MM.1S (cell line): ENCODE results near the gene PALD1.

Experiments
- EZH2 ChIP-seq: fragments of 300-600 bp; sonication (generic); optimal IDR thresholded peaks from 2 replicates; pipeline ENCODE3; 2017; ENCODE audit warnings: low read depth, mild to moderate bottlenecking, antibody characterized with exemption, low read length, mixed read lengths
- EZH2phosphoT487 ChIP-seq: fragments of 300-600 bp; sonication (generic); IDR thresholded peaks from 2 replicates; pipeline ENCODE4 v1.6.1; 2018; ENCODE audit warnings: antibody characterized with exemption, low read length
- TF ChIP-seq, protein P1 (sequence below): fragments of 300-600 bp; sonication (generic); IDR thresholded peaks from 2 replicates; pipeline ENCODE4 v1.5.1; 2016; ENCODE audit warnings: antibody characterized with exemption, low read length, mixed read lengths

DNA sequence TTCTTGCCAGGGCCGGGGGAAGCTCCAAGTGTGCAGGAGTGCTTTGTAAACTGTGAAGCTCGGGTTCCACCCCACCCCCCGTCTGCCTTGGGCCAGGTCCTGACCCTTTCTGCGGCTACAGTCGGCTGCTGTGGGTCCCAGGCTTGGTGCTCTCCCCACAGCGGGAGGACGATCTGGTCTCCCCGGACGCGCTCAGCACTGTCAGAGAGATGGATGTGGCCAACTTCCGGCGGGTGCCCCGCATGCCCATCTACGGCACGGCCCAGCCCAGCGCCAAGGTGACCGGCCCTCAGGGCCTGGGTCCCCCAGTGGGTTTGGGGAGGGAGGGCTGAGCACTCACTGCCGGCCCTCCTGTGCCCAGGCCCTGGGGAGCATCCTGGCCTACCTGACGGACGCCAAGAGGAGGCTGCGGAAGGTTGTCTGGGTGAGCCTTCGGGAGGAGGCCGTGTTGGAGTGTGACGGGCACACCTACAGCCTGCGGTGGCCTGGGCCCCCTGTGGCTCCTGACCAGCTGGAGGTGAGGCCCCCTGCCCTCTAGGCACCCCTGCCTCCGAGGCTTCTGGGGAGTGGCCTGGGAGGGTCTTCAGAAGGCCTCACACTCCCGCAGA, 60.3 kb downstream of the PALD1 start:
- TF ChIP-seq EZH2 (no peak), EZH2phosphoT487 (no peak)
- TF ChIP-seq, protein P1, sequence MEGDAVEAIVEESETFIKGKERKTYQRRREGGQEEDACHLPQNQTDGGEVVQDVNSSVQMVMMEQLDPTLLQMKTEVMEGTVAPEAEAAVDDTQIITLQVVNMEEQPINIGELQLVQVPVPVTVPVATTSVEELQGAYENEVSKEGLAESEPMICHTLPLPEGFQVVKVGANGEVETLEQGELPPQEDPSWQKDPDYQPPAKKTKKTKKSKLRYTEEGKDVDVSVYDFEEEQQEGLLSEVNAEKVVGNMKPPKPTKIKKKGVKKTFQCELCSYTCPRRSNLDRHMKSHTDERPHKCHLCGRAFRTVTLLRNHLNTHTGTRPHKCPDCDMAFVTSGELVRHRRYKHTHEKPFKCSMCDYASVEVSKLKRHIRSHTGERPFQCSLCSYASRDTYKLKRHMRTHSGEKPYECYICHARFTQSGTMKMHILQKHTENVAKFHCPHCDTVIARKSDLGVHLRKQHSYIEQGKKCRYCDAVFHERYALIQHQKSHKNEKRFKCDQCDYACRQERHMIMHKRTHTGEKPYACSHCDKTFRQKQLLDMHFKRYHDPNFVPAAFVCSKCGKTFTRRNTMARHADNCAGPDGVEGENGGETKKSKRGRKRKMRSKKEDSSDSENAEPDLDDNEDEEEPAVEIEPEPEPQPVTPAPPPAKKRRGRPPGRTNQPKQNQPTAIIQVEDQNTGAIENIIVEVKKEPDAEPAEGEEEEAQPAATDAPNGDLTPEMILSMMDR, result no peak
